G401.6 (cell line): Measurements from ENCODE around the gene MDC1.

Experiments used
- FAIRE-seq: peaks from 2 replicates; lab custom pipeline; 2012; peaks lifted over from hg19 to GRCh38; lab: Jason Lieb, UNC

Gene MDC1

GRCh38 chr6:30747300-30747687 is 30.2 kb upstream of the MDC1 start:
- FAIRE-seq = no peak

GRCh38 chr6:30744054-30744805 is 27.1 kb upstream of the MDC1 start, which contains the start of gene IER3:
Gene IER3 (minus strand): TSS chr6:30744547. CDS start chr6:30744518, 29 bp downstream.
- peak; percentile 93 for FAIRE-seq

- no peak for FAIRE-seq
Measured at GRCh38 chr6:30743099-30744053, 26.3 kb upstream of the MDC1 start.

GRCh38 chr6:30742316-30743098 is 25.4 kb upstream of the MDC1 start, which contains the start of gene FLOT1:
Gene FLOT1 (minus strand): TSS chr6:30742687. CDS start chr6:30742189, 498 bp downstream.
- FAIRE-seq = peak; percentile 60

- FAIRE-seq = no peak
Measured at GRCh38 chr6:30741789-30742315, 24.8 kb upstream of the MDC1 start.

- no peak for FAIRE-seq
Measured at GRCh38 chr6:30741063-30741779, 24.1 kb upstream of the MDC1 start.

- FAIRE-seq = no peak
Measured at GRCh38 chr6:30740540-30740870, 23.4 kb upstream of the MDC1 start.

GRCh38 chr6:30738532-30738931 is 21.5 kb upstream of the MDC1 start:
- FAIRE-seq = no peak

- no peak for FAIRE-seq
Measured at GRCh38 chr6:30735668-30736314, 18.7 kb upstream of the MDC1 start.

- no peak for FAIRE-seq
Measured at GRCh38 chr6:30732237-30732943, 15.3 kb upstream of the MDC1 start.

GRCh38 chr6:30730601-30731435 is 13.7 kb upstream of the MDC1 start:
- FAIRE-seq = no peak

GRCh38 chr6:30727920-30728553 is 11.0 kb upstream of the MDC1 start:
- FAIRE-seq = peak; percentile 96

GRCh38 chr6:30726506-30727413 is 9.7 kb upstream of the MDC1 start:
- FAIRE-seq = peak; percentile 85

GRCh38 chr6:30725713-30726505 is 8.8 kb upstream of the MDC1 start:
- FAIRE-seq = peak; percentile 96

GRCh38 chr6:30724906-30725667 is 8.0 kb upstream of the MDC1 start:
- FAIRE-seq = peak; percentile 27
